Measurements from ENCODE around the gene ATG12.
"Not testable (repeated sequence)": the region's sequence is repeated elsewhere in the genome, so short reads cannot be mapped to it uniquely, and the experiment has no call there.

ATG12 gene

GRCh38 chr5:115841382-115842088 is at the start of gene ATG12, which contains the start of gene AP3S1:
ATG12 (minus strand) TSS chr5:115841565; CDS start chr5:115841552, 13 bp downstream.
AP3S1 (plus strand) TSS chr5:115841935; CDS start chr5:115842038, 103 bp downstream.
- DNase-seq, result peak; percentile 74 to 90

GRCh38 chr5:115888027-115888426 is 46.7 kb upstream of the ATG12 start:
- DNase-seq, result no peak

DNA sequence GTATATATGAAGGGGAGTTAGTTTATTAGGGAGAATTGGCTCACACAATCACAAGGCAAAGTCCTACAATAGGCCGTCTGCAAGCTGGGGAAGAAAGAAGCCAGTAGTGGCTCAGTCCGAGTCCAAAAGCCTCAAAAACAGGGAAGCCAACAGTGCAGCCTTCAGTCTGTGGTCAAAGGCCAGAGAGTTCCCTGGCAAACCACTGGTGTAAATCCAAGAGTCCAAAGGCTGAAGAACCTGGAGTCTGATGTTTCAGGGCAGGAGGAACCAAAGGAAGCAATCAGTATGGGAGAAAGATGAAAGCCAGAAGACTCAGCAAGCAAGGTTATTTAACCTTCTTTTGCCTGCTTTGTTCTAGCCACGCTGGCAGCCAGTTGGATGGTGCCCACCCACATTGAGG is 43.8 kb upstream of the ATG12 start:
- DNase-seq, result not testable (repeated sequence)

- DNase-seq, result no peak
Measured at GRCh38 chr5:115884704-115885103, 43.3 kb upstream of the ATG12 start.

DNA sequence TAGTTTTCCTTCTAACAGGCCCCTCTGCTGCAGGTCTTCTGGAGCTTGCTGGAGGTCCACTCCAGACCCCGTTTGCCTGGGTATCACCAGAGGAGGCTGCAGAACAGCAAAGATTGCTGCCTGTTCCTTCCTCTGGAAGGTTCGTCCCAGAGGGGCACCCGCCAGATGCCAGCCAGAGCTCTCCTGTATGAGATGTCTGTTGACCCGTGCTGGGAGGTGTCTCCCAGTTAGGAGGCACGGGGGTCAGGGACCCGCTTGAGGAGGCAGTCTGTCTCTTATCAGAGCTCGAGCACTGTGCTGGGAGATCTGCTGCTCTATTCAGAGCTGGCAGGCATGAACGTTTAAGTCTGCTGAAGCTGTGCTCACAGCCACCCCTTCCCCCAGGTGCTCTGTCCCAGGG is 41.1 kb upstream of the ATG12 start:
- DNase-seq, result not testable (repeated sequence)

DNA sequence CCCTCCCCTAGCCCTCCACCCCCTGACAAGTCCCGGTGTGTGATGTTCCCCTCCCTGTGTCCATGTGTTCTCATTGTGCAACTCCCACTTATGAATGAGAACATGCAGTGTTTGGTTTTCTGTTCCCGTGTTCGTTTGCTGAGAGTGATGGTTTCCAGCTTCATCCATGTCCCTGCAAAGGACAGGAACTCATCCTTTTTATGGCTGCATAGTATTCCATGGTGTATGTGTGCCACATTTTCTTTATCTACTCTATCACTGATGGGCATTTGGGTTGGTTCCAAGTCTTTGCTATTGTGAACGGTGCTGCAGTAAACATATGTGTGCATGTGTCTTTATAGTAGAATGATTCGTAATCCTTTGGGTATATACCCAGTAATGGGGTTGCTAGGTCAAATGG is 36.0 kb upstream of the ATG12 start:
- not testable (repeated sequence) for DNase-seq

- DNase-seq, result no peak
Measured at GRCh38 chr5:115875447-115875846, 34.1 kb upstream of the ATG12 start.

- peak in 1 of 2 experiments; percentile 36 for DNase-seq
Measured at GRCh38 chr5:115873392-115873791, 32.0 kb upstream of the ATG12 start.

GRCh38 chr5:115872447-115872846 is 31.1 kb upstream of the ATG12 start:
- no peak for DNase-seq

- no peak for DNase-seq
Measured at GRCh38 chr5:115869256-115869795, 28.0 kb upstream of the ATG12 start.

GRCh38 chr5:115859378-115859777 is 18.0 kb upstream of the ATG12 start:
- no peak for DNase-seq

GRCh38 chr5:115858396-115858795 is 17.0 kb upstream of the ATG12 start:
- no peak for DNase-seq

- no peak for DNase-seq
Measured at GRCh38 chr5:115857626-115858349, 16.4 kb upstream of the ATG12 start.

GRCh38 chr5:115857057-115857479 is 15.7 kb upstream of the ATG12 start:
- no peak for DNase-seq

- DNase-seq, result no peak
Measured at GRCh38 chr5:115855959-115856358, 14.6 kb upstream of the ATG12 start.

DNA sequence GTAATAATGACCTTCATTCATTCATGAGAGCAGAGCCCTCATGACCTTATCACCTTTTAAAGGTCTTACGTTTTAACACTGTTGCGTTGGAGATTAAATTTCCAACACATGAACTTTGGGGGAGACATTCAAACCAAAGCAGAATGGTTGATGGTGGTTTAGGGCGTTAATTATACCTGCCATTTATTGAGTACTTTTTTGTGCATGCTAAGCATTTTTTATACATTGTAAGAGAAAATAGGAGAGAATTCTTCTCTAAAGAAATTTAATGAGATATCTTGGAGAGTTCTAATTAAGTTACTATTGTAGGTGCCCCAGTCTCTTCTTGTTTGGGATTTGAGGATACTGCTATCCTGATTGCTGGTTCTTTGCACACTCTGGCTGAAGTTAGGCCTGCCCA is 12.8 kb upstream of the ATG12 start:
- no peak for DNase-seq

DNA sequence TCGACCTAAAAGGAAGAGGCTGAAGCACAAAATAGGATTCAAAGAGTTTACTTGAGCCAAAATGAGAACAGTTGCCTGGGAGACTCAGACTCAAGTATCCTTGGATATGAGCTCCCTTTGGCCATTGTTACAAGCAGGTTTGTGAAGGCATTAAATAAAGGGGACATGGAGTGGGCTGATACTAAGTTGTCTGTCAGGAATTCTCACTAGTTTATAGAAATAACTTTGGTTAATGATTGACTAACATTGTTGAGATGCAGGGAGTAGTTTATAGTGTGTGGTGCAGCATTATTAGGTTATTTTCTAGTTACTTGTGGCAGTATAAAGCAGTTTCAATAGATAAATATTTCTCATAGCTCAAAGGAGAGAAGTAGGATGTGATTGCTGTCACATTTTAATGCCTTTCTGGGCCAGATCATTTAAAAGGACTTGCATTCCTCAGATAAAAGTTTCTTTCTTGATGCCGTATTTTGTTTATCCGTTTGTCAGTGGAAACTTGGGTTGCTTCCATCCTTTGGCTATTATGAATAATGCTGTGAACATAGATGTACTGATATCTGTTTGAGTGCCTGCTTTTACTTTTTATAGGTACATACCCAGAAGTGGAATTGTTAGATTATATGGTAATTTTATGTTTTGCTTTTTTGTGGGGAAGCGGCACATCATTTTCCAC is 9.5 kb upstream of the ATG12 start:
- no peak for DNase-seq

- no peak for DNase-seq
Measured at GRCh38 chr5:115849258-115849798, 8.0 kb upstream of the ATG12 start.

GRCh38 chr5:115847290-115847689 is 5.9 kb upstream of the ATG12 start:
- DNase-seq, result no peak

GRCh38 chr5:115844321-115844817 is 3.0 kb upstream of the ATG12 start:
- DNase-seq, result no peak

DNA sequence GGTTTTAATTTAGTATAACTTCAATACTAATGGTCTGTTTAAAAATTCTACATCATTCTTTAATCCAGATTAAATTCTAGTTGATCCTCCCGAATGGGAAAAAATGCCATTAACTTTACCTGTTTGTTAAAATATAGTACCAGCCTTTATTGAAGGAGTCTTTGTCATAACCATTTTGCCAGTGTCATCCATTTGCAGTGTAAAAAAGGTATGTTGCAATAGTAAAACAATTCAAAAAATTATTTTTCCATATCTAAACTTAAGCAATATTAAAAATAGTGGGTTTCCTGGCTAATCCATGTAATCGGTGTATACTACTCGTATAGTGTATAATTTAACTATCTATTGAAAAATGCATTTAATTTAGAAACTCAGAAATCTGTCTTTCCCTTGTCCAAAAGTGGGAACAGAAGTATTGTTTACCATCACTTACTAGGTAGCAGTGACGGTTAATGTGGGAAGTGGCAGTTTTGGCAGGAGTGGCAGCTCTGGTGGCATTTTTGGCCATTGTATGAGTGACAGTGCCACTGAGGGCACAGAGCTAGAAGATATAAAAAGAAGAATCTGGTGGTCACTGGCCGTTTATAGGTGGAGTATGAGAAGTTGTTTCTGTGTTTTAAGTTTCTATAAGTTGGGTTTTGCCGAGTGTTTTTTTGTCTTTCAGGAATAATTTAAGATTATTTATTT is 2.2 kb upstream of the ATG12 start:
- no peak for DNase-seq

GRCh38 chr5:115842952-115843351 is 1.6 kb upstream of the ATG12 start:
- DNase-seq, result peak in 1 of 2 experiments; percentile 23
